ENCODE measurements around the gene JMJD4.

GRCh38 chr1:227735539-227736285 is 610 bp upstream of the JMJD4 start:
- TF ChIP-seq CTCF (IDR thresholded peaks at IDR 0.05) (no peak), POLR2A (IDR thresholded peaks at IDR 0.05) (no peak)
